Fibroblast of mammary gland (primary cell): Measurements from ENCODE around the gene NKIRAS2.

Source experiments
- DNase-seq: peaks from one replicate; pipeline ENCODE4 v3.0.0-alpha.2; 2010; ENCODE audit warnings: low read depth
- H3K4me3 ChIP-seq: 2 replicates; pipeline ENCODE4 v1.5.1; 2011; ENCODE audit warnings: low read depth, mild to moderate bottlenecking, low read length, moderate library complexity; ENCODE audit not compliant: control insufficient read depth
- CTCF ChIP-seq: conservative IDR thresholded peaks from 2 replicates; pipeline ENCODE4 v1.5.1; 2011; ENCODE audit warnings: low read depth, low read length, inconsistent platforms; ENCODE audit not compliant: control insufficient read depth, insufficient read depth

The NKIRAS2 gene

DNA sequence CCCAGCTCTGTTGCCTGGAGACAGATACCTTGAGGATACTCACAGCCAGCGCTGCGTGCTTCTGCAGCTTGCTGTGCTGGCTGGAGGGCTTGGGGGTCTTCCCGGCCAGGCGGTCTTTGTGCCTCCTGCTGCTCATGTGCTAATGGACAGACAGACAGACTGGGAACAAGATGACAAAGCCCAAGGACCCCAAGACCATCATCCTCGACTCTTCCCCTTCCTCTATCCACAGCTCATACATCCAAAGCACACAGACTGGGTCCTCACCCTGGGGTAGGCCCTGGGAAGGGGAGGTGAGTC is 7.7 kb downstream of the NKIRAS2 start:
- DNase-seq = no peak
- no peak overlapping the region for H3K4me3 ChIP-seq
- no peak for TF ChIP-seq CTCF

DNA sequence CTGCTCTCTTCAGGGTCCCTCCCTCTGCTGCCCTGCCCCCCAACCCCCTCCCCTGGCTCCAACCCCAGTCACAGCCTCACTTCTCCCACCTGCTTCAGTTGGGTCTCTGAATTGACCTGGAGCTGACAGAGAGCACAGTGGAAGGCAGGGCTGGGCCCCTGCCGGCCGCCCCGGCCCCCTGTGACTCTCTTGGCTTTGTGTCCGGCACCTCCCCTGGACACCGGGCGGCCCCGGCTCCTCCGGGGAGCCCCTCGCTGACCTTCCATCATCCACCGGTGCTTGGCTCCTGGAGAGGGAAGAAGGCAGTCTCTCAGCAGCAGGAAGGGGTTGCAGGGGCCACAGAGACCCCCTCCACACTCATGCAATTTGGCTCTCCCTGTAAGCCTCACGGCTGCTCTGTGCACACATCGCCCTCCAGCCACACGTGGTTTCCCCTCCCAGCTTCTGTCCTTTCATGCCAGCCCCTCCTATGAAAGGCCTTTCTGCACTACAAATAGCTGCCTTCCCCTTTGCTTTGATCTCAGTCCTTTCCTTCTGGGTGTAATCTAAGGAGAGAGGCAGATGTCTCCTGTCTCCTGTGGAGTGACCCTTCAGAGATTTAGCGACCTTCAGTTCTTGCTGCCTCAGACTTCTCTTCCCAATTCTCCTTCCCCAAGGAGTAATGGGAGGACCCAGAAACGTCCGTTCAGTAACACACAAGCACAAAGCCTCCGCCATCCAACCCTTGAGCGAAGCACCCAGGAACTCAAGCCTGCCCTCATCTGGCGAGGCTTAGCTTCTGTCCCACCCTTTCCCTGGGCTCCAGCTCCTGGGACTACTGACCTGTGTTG is 8.3 kb downstream of the NKIRAS2 start:
- no peak overlapping the region for H3K4me3 ChIP-seq
- DNase-seq = no peak
- TF ChIP-seq CTCF = peak; percentile 13

DNA sequence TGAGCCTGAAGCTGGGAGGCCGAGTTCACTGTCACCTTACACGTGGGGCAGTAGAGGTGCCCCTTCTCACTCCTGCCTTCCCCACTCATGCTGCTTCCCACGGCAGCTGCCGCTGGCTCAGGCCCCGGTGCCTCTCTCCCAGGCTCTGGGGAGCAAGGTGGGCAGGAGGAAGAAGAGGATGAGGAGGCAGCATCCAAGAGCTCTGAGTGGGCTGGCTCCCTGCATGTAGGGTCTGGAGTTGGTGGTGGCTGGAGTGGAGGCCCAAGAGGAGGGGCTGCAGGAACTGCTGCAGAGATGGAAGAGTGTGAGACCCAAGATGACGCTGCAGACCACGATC is 8.9 kb downstream of the NKIRAS2 start:
- TF ChIP-seq CTCF = no peak
- no peak overlapping the region for H3K4me3 ChIP-seq
- DNase-seq = no peak

DNA sequence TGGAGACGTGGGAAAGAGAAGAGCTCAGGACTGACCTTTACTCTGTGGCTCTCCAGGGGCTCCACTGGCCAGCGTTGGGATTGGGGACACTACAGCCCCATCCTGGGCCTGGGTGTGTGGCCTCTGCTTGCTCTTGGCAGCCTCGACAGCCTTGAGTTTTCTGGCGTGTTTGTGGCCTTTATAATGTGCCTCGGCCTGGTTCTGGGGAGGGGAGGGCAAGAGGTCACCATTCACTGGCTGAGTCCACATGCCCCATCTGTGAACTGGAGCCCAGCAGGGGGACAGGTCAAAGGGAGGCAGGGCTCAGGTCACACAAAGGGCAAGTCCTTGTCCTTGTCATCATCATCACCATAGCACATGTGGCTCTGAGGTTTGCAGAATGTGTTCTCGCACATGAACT is 11.7 kb downstream of the NKIRAS2 start:
- no peak for TF ChIP-seq CTCF
- DNase-seq = no peak
- no peak overlapping the region for H3K4me3 ChIP-seq

DNA sequence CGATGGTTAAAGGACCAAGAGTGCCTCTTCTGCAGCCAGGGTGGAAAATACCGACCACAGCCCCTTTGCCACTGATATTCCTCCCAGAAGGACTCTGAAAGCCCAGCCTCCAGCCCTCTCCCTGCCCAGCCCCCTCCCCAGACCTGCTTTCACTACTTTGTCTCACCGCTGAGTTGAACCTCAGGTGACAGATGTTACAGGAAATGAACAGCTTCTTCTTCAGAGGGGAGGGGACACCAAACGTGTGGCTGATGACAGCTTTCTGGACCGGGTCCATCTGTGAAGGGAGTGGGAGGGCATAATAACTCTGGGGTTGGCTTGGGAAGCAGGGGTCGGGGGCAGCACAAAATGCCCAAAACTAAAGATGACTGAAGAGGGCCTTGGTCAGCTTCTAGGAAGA is 14.2 kb downstream of the NKIRAS2 start:
- no peak overlapping the region for H3K4me3 ChIP-seq
- TF ChIP-seq CTCF = no peak
- no peak for DNase-seq

DNA sequence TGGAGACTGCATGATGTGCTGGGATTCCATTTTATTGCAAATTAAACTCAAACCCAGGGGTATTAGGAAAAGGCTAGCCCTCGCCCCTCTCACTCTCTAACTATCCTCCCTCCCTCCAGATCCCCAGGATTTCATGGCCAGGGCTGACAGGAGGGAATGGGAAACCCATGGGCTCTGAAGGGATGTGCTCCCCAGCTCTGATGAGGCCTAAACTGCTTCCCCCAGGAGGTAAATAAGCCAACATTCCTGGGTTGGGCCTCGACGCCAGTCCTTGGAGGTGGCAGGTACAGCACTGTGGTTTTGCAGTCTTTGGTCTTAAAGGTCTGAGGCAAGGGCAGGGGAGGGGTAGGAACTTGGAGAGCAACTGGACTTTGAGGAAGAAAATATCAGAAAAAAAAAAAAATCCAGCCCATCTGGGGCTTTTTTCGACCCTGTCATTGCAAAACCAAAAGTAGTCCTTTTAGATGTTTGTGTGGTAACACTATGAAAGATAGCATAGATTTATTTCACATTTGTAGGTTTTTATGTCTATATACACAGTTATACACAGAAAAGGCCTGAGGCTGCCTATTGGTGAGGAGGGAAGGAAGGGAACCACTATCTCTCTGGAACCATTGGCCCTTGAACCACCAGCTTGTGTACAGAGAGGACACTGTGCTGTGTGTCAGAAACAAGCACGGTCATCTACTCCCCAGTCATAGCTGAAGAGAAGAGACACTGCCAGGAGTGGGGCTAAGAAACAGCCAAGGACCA is 18.5 kb downstream of the NKIRAS2 start:
- no peak for TF ChIP-seq CTCF
- no peak overlapping the region for H3K4me3 ChIP-seq
- DNase-seq = no peak
